Measurements from ENCODE around the gene USP11.
"Not testable (repeated sequence)": the region's sequence is repeated elsewhere in the genome, so short reads cannot be mapped to it uniquely, and the experiment has no call there.

- TF ChIP-seq POLR2A (IDR thresholded peaks at IDR 0.05); CTCF (IDR thresholded peaks at IDR 0.05 in 8 of 11, conservative IDR thresholded peaks at IDR 0.05 in 3 of 11); POLR2AphosphoS5 (IDR thresholded peaks at IDR 0.05): not testable (repeated sequence)
Measured at GRCh38 chrX:47257620-47258019, 24.8 kb downstream of the USP11 start.
